ENCODE results near the gene NT5E. TPM values are rescaled to one million over a fixed set of nuclear protein-coding genes. Genes with fewer than 3 reads are reported as not detected.

The NT5E gene
- total and polyA plus RNA-seq, 4 donors: 13.5 to 51.5 (median 34.1) TPM

DNA sequence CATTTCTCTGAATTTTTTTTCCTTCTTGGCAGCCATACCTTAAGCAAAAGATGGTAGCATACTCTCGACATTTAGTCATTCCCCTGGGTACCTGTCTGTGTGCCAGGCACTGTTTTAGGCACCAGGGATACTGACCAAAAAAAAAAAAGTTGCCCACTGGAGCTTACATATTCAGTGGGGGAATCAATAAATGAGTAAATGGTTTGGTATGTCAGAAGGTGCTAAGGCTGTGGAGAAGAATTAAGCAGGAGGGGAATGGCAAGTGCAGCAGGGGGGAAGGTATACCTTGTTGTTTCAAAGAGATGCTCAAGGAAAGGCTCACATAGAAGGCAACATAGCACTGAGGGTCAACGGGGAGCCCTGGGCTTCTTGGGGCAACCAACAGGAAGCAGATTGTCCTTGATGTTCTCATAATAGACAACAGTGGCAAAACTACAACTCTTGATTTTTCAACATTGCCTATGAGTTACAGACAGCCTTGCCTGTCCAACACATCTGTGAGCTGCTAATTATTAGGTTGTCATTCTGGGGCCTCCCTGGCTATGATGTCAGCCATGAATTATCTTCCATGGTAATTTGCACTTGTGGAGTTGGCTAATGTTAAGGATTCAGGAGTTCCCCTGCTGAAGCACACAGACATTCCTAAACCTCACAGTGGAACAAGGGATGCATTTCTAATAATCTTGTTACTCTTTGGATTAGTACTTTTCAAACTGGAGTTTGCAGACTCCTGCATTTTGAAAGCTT is 19.6 kb downstream of the NT5E start:
- TF ChIP-seq, protein P1, sequence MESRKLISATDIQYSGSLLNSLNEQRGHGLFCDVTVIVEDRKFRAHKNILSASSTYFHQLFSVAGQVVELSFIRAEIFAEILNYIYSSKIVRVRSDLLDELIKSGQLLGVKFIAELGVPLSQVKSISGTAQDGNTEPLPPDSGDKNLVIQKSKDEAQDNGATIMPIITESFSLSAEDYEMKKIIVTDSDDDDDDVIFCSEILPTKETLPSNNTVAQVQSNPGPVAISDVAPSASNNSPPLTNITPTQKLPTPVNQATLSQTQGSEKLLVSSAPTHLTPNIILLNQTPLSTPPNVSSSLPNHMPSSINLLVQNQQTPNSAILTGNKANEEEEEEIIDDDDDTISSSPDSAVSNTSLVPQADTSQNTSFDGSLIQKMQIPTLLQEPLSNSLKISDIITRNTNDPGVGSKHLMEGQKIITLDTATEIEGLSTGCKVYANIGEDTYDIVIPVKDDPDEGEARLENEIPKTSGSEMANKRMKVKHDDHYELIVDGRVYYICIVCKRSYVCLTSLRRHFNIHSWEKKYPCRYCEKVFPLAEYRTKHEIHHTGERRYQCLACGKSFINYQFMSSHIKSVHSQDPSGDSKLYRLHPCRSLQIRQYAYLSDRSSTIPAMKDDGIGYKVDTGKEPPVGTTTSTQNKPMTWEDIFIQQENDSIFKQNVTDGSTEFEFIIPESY (IDR thresholded peaks at IDR 0.05): no peak
- TF ChIP-seq SP1 (IDR thresholded peaks at IDR 0.05) (no peak), TAF1 (conservative IDR thresholded peaks at IDR 0.05) (no peak), HNF4G (IDR thresholded peaks at IDR 0.05) (no peak), FOXA1 (IDR thresholded peaks at IDR 0.05) (no peak), JUND (IDR thresholded peaks at IDR 0.05) (no peak), EGR1 (IDR thresholded peaks at IDR 0.05; ENCODE audit: low read depth in 2 of 2) (no peak), GABPA (IDR thresholded peaks at IDR 0.05 in 1 of 2, conservative IDR thresholded peaks at IDR 0.05 in 1 of 2) (no peak)
- TF ChIP-seq, protein P2, sequence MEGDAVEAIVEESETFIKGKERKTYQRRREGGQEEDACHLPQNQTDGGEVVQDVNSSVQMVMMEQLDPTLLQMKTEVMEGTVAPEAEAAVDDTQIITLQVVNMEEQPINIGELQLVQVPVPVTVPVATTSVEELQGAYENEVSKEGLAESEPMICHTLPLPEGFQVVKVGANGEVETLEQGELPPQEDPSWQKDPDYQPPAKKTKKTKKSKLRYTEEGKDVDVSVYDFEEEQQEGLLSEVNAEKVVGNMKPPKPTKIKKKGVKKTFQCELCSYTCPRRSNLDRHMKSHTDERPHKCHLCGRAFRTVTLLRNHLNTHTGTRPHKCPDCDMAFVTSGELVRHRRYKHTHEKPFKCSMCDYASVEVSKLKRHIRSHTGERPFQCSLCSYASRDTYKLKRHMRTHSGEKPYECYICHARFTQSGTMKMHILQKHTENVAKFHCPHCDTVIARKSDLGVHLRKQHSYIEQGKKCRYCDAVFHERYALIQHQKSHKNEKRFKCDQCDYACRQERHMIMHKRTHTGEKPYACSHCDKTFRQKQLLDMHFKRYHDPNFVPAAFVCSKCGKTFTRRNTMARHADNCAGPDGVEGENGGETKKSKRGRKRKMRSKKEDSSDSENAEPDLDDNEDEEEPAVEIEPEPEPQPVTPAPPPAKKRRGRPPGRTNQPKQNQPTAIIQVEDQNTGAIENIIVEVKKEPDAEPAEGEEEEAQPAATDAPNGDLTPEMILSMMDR (IDR thresholded peaks at IDR 0.05; ENCODE audit: low read depth, low read length, missing input control): no peak
- TF ChIP-seq, protein P3, sequence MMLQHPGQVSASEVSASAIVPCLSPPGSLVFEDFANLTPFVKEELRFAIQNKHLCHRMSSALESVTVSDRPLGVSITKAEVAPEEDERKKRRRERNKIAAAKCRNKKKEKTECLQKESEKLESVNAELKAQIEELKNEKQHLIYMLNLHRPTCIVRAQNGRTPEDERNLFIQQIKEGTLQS (IDR thresholded peaks at IDR 0.05): no peak
- TF ChIP-seq, protein P4, sequence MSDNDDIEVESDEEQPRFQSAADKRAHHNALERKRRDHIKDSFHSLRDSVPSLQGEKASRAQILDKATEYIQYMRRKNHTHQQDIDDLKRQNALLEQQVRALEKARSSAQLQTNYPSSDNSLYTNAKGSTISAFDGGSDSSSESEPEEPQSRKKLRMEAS (IDR thresholded peaks at IDR 0.05): no peak
- Histone ChIP-seq H3K27me3 (ENCODE audit: control insufficient read depth in 4 of 4, insufficient read depth in 4 of 4, low read length in 3 of 4) (no peaks in the 10 kb centered on the region), H3K9me3 (ENCODE audit: control insufficient read depth in 4 of 4, low read length in 3 of 4) (no peaks in the 10 kb centered on the region), H3K27ac (ENCODE audit: low read depth in 1 of 2, low read length in 2 of 2) (no peak overlapping the region), H3K4me1 (ENCODE audit: control insufficient read depth in 4 of 4, insufficient read depth in 4 of 4, low read length in 3 of 4) (no peaks in the 10 kb centered on the region), H3K4me3 (ENCODE audit: low read depth in 1 of 3, low read length in 3 of 3) (no peak overlapping the region), H3K9ac (ENCODE audit: low read depth in 1 of 2, low read length in 2 of 2) (no peak overlapping the region), H3K36me3 (ENCODE audit: control insufficient read depth in 4 of 4, insufficient read depth in 3 of 4, low read depth in 1 of 4, low read length in 3 of 4) (peaks cover 0 to 27% (median 24%) of the 10 kb centered on the region in 4 donors)
- no peak for DNase-seq (ENCODE audit: low spot score)
- 84% methylated on average over 2 of the region's 2 CpGs for WGBS

DNA sequence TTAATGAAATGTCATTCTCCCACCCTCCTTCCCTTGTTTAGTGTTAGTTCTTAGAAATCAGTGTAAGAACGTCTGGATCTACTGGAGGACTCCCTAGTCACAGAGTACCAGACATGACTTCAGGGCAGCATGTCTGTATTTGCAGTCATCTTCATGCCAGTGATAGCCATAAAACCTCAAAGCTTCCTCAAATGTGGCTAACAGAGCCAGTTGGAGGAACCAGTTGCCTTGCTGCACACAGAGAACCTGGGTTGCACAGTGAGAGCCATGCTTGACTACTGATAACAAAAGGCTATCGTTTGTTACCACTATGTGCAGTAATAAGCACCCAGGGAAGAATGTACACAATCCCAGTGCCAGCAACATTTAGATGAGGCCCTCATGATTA is 20.1 kb downstream of the NT5E start:
- no peak for DNase-seq (ENCODE audit: low spot score)
- no peaks in the 10 kb centered on the region for H3K27me3 ChIP-seq (ENCODE audit: control insufficient read depth in 4 of 4, insufficient read depth in 4 of 4, low read length in 3 of 4)
- no peaks in the 10 kb centered on the region for H3K9me3 ChIP-seq (ENCODE audit: control insufficient read depth in 4 of 4, low read length in 3 of 4)
- no peaks in the 10 kb centered on the region for H3K4me1 ChIP-seq (ENCODE audit: control insufficient read depth in 4 of 4, insufficient read depth in 4 of 4, low read length in 3 of 4)
- WGBS: 80% methylated on average over 2 of the region's 2 CpGs
- H3K36me3 ChIP-seq (ENCODE audit: control insufficient read depth in 4 of 4, insufficient read depth in 3 of 4, low read depth in 1 of 4, low read length in 3 of 4): peaks cover 0 to 27% (median 24%) of the 10 kb centered on the region in 4 donors
- no peak overlapping the region for H3K27ac ChIP-seq (ENCODE audit: low read depth in 1 of 2, low read length in 2 of 2)
- no peak overlapping the region for H3K4me3 ChIP-seq (ENCODE audit: low read depth in 1 of 3, low read length in 3 of 3)
- no peak overlapping the region for H3K9ac ChIP-seq (ENCODE audit: low read depth in 1 of 2, low read length in 2 of 2)
- TF ChIP-seq YY1 (IDR thresholded peaks at IDR 0.05): no peak
- no peak for TF ChIP-seq RXRA (IDR thresholded peaks at IDR 0.05)
- TF ChIP-seq, protein P2 (IDR thresholded peaks at IDR 0.05; ENCODE audit: low read depth, low read length, missing input control): no peak
- no peak for TF ChIP-seq GABPA (IDR thresholded peaks at IDR 0.05 in 1 of 2, conservative IDR thresholded peaks at IDR 0.05 in 1 of 2)
- no peak for TF ChIP-seq FOXA1 (IDR thresholded peaks at IDR 0.05)
- TF ChIP-seq, protein P1 (IDR thresholded peaks at IDR 0.05): no peak
- no peak for TF ChIP-seq TAF1 (conservative IDR thresholded peaks at IDR 0.05)
- TF ChIP-seq, protein P4 (IDR thresholded peaks at IDR 0.05): no peak
- TF ChIP-seq EGR1 (IDR thresholded peaks at IDR 0.05; ENCODE audit: low read depth in 2 of 2): no peak
- TF ChIP-seq, protein P5, sequence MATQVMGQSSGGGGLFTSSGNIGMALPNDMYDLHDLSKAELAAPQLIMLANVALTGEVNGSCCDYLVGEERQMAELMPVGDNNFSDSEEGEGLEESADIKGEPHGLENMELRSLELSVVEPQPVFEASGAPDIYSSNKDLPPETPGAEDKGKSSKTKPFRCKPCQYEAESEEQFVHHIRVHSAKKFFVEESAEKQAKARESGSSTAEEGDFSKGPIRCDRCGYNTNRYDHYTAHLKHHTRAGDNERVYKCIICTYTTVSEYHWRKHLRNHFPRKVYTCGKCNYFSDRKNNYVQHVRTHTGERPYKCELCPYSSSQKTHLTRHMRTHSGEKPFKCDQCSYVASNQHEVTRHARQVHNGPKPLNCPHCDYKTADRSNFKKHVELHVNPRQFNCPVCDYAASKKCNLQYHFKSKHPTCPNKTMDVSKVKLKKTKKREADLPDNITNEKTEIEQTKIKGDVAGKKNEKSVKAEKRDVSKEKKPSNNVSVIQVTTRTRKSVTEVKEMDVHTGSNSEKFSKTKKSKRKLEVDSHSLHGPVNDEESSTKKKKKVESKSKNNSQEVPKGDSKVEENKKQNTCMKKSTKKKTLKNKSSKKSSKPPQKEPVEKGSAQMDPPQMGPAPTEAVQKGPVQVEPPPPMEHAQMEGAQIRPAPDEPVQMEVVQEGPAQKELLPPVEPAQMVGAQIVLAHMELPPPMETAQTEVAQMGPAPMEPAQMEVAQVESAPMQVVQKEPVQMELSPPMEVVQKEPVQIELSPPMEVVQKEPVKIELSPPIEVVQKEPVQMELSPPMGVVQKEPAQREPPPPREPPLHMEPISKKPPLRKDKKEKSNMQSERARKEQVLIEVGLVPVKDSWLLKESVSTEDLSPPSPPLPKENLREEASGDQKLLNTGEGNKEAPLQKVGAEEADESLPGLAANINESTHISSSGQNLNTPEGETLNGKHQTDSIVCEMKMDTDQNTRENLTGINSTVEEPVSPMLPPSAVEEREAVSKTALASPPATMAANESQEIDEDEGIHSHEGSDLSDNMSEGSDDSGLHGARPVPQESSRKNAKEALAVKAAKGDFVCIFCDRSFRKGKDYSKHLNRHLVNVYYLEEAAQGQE (IDR thresholded peaks at IDR 0.05): no peak
- TF ChIP-seq HNF4G (IDR thresholded peaks at IDR 0.05): no peak
- TF ChIP-seq, protein P3 (IDR thresholded peaks at IDR 0.05): no peak
- TF ChIP-seq SP1 (IDR thresholded peaks at IDR 0.05): no peak
- TF ChIP-seq HNF4A (conservative IDR thresholded peaks at IDR 0.05): no peak
- TF ChIP-seq NR2F2 (IDR thresholded peaks at IDR 0.05): no peak
